ENCODE measurements around the gene APBB3.

The APBB3 gene

DNA sequence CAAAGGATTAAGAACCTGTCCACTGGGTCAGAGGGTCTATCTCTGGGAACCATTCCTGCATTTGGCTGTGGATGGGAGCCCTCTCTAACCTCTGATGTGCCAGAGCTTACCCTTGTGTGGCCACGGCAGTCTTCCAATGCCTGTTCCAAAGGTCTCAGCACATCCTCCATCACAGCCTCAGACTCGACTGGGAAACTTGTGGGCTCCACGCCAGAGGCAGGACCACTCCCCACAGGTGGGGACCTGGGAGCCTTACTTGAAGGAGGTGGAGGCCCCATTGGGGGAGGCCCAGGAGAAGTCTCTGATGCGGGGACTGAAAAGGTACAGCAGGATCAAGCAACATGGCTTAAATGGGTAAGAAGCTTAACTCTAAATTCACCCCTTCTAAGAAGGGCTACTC, 12.5 kb downstream of the APBB3 start:
- no peak for DNase-seq (ENCODE audit: low read depth)
- H3K4me3 ChIP-seq (ENCODE audit: low read depth, low read length): no peak overlapping the region
- TF ChIP-seq POLR2A (IDR thresholded peaks at IDR 0.05; ENCODE audit: extremely low read depth, insufficient read length) (no peak), MYC (IDR thresholded peaks at IDR 0.05; ENCODE audit: low read depth, low read length) (no peak)
- TF ChIP-seq, protein P1, sequence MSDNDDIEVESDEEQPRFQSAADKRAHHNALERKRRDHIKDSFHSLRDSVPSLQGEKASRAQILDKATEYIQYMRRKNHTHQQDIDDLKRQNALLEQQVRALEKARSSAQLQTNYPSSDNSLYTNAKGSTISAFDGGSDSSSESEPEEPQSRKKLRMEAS (IDR thresholded peaks at IDR 0.05; ENCODE audit: low read depth, low read length): no peak
- TF ChIP-seq, protein P2, sequence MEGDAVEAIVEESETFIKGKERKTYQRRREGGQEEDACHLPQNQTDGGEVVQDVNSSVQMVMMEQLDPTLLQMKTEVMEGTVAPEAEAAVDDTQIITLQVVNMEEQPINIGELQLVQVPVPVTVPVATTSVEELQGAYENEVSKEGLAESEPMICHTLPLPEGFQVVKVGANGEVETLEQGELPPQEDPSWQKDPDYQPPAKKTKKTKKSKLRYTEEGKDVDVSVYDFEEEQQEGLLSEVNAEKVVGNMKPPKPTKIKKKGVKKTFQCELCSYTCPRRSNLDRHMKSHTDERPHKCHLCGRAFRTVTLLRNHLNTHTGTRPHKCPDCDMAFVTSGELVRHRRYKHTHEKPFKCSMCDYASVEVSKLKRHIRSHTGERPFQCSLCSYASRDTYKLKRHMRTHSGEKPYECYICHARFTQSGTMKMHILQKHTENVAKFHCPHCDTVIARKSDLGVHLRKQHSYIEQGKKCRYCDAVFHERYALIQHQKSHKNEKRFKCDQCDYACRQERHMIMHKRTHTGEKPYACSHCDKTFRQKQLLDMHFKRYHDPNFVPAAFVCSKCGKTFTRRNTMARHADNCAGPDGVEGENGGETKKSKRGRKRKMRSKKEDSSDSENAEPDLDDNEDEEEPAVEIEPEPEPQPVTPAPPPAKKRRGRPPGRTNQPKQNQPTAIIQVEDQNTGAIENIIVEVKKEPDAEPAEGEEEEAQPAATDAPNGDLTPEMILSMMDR (IDR thresholded peaks at IDR 0.05; ENCODE audit: low read depth, low read length): no peak

DNA sequence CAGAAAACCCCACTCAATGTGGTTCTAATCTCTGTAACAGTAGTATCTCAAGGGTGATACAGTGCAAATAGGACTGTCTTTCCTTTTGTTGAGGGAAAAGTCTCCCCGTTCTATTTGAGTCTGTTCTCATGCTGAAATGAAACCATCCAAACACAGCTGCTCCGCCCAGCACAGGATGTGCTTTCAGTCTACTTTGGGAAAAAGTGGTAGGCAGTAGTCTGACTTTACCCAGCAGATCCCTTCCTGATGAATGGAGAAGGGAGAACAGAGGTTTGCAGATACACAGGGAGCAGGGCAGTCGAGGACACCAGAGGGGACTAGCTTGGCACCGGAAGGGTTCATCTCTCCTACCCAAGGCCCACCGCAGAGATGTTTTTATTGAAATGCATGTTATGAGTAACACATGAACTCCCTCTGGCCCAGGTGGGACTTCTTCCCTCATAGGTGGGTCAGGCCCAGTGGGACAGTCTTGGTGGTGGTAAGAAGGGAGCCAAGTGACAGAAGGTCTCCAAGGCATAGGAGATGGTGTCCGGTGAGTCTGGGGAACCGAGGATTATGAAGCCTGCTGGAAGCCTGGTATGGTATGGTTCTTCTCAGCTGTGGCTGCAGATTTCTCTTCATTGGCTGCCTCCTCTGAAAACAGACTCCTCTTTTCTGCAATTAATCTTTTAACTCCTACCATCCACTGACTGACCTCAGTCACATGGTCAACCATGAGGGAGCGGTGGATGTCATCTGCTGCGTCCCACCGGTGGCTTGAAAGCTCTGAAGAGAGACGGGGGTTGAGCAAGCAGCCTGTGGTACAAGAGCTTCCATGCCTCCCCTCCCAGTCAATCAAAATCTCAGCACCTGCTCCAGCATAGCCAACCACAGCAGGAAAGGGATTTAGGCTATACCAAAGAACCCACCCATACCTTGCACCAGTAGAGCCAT, 14.0 kb downstream of the APBB3 start:
- no peak overlapping the region for H3K4me3 ChIP-seq (ENCODE audit: low read depth, low read length)
- no peak for DNase-seq (ENCODE audit: low read depth)
- TF ChIP-seq, protein P2 (IDR thresholded peaks at IDR 0.05; ENCODE audit: low read depth, low read length): no peak
- no peak for TF ChIP-seq MYC (IDR thresholded peaks at IDR 0.05; ENCODE audit: low read depth, low read length)
- TF ChIP-seq, protein P1 (IDR thresholded peaks at IDR 0.05; ENCODE audit: low read depth, low read length): no peak
- TF ChIP-seq POLR2A (IDR thresholded peaks at IDR 0.05; ENCODE audit: extremely low read depth, insufficient read length): no peak

DNA sequence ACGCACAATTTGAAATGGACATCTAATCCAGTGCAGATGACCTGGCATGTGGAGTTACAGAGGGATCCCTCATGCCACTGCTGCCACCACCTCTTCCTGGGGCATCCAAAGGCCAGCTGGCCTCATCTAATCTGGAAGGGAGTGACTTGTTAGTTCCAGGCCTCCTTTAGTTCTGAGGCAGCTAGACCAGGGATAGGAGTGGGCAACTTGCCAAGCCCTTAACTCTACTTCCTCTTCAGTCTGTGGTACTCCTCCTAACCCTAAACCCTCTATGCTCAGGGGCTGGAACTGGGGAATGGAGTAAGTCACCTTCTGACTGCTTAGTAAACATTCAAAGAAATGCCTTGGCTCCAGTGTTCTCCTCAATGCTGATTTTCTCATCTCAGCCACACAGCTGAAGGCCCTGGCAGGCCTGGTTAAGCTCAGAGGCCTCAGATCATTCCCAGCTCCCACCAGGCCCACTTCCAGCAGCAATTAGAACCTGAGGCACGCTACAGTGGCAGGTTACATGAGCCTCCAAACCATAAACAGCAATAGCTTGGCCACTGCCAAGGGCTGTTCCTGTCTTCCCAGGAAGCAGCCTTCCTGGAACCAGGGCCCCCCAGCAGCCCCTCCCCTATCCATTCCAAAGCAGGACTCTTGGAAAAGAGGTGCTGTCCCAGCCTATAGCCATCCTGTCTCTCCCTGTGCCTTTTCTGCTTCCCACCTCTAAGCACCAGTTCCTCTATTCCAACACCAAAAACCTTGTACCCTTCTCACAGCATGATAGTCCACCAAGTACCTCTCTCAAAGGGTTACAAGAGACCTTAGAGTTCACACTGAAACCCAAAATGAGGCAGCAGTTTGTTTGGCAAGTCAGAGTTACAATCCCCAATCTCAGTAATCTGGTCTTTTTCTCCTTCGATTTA, 14.9 kb downstream of the APBB3 start:
- TF ChIP-seq POLR2A (IDR thresholded peaks at IDR 0.05; ENCODE audit: extremely low read depth, insufficient read length): peak; percentile 17
- TF ChIP-seq MYC (IDR thresholded peaks at IDR 0.05; ENCODE audit: low read depth, low read length): no peak; the same call in 1 of the 2 replicates
- TF ChIP-seq, protein P2 (IDR thresholded peaks at IDR 0.05; ENCODE audit: low read depth, low read length): no peak
- no peak overlapping the region for H3K4me3 ChIP-seq (ENCODE audit: low read depth, low read length)
- peak; percentile 93 for DNase-seq (ENCODE audit: low read depth)

DNA sequence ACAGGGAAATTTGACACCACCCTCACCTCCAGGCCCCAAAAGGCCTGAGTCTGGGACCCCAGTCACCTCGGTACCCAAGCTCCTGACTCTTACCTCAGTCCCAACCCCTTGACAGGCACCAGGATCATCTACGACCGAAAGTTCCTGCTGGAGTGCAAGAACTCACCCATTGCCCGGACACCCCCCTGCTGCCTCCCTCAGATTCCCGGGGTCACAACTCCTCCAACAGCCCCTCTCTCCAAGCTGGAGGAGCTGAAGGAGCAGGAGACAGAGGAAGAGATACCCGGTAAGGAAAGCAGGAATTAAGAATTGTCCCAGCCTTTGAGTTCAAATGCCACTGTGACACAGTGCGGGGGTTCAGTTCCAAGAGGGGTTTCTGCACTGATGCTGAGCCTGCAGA, 15.6 kb downstream of the APBB3 start:
- TF ChIP-seq MYC (IDR thresholded peaks at IDR 0.05; ENCODE audit: low read depth, low read length): no peak
- peak overlapping the region; percentile 52 for H3K4me3 ChIP-seq (ENCODE audit: low read depth, low read length)
- no peak for DNase-seq (ENCODE audit: low read depth)

DNA sequence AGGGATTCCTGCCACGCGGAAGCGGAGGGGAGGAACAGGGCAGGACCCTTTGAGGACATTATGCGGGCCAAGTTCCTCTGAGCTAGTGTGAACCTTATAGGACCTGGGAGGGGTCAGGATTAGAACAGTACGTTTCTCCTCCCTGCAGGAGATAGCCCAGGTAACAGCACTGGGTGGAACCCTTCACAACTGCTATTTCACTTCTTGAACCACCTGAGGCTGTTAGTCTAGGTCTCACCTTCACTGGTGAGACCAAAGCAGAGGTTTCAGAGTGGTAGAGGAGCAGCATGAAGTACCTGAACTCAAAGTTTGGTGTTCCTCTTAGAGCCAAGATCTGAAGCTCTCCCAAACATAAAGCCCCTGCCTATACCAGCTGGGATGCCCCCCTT, 16.1 kb downstream of the APBB3 start:
- TF ChIP-seq, protein P2 (IDR thresholded peaks at IDR 0.05; ENCODE audit: low read depth, low read length): no peak
- TF ChIP-seq POLR2A (IDR thresholded peaks at IDR 0.05; ENCODE audit: extremely low read depth, insufficient read length): no peak
- TF ChIP-seq, protein P1 (IDR thresholded peaks at IDR 0.05; ENCODE audit: low read depth, low read length): no peak
- TF ChIP-seq MYC (IDR thresholded peaks at IDR 0.05; ENCODE audit: low read depth, low read length): no peak
- peak overlapping the region; percentile 52 for H3K4me3 ChIP-seq (ENCODE audit: low read depth, low read length)
- DNase-seq (ENCODE audit: low read depth): no peak
